GM21381 (cell line): Measurements from ENCODE around the gene PAF1.
A peak's percentile ranks its signal among the peaks of the same experiment; 100 is the strongest.

Source experiments
- ATAC-seq: cut with Tn5 transposase; IDR thresholded peaks from one replicate; pipeline ENCODE4 v1.9.1; 2021; ENCODE audit warnings: mild to moderate bottlenecking, moderate library complexity; ENCODE audit not compliant: unreplicated experiment

The PAF1 gene

GRCh38 chr19:39406656-39407409 is 15.9 kb upstream of the PAF1 start, which contains the start of gene ZFP36:
Gene ZFP36 (plus strand): TSS chr19:39406847. CDS start chr19:39406905, 58 bp downstream.
- ATAC-seq: no peak

GRCh38 chr19:39405958-39406655 is 15.2 kb upstream of the PAF1 start:
- ATAC-seq: no peak

- no peak for ATAC-seq
Measured at GRCh38 chr19:39405261-39405957, 14.5 kb upstream of the PAF1 start.

GRCh38 chr19:39403331-39404312 is 12.7 kb upstream of the PAF1 start:
- ATAC-seq: no peak

DNA sequence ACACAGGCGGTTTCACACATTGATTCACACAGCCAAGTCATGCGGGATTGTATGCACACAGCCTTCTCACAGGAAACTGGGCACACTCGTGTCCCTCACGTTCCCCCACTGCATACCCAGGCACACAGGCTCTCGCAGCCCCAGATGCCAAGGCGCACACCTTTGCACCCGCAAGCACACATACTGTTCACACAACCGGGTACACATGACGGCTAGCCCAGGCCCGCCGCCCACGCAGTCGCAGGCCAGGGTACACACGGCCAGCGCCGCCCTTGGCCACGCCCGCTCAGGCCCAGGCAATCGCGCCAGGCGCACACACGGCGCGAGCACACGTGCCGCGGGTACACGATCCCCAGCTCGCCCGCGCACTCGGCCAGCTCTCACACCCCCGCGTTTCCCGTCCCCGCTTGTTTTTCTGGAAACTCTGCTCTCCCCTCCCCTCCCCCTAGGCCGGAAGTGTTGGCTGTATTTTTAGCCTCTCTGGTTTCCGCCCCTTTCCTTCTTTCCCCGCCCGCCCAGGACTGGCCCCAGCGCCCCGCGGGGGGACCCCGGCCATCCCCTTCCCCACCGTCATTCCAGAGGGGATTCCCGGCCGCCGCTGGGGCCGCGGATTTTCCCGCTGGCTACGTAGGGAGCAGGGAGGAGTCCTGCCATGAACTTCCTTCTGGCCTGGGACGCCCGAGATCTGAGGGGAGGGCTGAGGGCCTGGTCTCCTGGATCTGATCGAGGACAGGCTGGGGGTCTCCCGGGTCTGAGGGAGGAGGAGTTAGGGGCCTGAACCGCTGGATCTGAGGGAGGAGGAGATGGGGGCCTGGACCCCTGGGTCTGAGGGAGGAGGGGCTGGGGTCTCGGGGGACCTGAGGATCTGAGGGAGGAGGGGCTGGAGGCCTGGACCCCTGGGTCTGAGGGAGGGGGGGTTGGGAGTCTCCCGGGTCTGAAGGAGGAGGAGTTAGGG is 11.7 kb upstream of the PAF1 start:
- ATAC-seq: peak; percentile 29

DNA sequence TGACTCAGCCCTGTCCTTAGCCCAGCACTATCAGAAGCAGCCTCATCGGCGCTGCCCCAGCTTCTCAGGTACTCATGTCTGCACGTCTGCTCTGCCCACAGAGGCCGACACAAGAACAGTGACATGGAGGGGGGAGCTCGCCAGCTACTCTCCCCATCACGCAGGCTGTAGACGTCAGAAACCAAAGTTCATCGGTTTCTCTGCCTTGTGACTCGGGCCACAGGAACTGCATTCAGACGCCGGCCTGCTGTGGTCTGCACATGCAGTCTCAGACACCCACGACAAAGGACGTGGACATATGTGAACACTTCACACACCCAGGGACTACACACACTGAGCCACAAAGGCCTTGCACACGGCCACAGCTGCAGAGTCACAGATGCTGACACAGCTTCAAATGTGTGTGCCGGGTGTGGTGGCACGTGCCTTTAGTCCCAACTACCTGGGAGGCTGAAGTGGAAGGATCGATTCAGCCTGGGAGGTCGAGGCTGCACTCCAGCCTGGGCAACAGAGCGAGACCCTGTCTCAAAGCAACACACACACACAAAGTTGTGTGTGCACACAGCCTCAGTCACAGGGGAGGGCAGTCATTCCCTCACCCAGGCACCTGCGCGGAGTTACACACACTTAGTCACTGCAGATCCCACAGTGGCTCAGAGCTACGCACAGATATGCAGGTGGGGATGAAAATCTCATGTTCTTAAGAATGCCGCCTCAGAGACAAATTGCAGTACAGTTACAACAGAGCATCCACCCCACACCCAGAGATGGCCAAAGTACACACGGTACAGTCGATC is 10.8 kb upstream of the PAF1 start:
- no peak for ATAC-seq

DNA sequence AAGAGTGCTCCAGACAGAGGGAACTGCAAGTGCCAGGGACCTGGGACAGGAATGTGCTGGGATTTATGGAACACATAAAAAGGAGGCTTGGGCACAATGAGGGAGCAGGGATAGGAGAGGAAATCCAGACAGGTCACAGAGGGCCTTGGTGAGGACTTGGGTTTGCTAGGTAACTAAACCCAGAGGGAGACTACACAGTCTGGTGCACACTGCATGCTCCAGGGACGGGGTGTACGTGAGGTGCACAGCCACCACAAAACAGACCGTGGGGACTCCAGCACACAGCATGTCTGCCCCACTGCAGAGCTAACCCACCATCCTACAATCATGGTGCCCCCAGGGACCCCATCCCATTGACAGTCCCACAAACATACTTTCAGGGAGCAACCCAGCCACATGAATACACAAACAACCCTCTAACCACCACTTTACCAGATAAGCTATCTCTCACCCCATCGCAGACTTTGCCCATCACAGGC is 10.2 kb upstream of the PAF1 start:
- ATAC-seq: no peak

DNA sequence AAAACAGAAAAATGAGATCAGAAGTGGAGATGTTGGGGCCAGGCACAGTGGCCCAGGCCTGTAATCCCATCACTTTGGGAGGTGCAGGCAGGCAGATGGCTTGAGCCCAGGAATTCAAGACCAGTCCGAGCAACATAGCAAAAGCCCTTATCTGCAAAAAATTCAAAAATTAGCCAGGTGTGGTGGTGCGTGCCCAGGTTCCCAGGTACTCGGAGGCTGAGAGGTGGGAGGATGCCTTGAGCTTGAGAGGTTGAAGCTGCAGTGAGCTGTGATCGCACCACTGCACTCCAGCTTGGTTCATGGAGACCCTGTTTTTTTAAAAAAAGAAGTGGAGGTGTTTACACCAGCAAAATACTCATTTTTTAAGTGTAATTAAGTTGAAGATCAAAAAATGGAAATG is 9.2 kb upstream of the PAF1 start:
- ATAC-seq: no peak

DNA sequence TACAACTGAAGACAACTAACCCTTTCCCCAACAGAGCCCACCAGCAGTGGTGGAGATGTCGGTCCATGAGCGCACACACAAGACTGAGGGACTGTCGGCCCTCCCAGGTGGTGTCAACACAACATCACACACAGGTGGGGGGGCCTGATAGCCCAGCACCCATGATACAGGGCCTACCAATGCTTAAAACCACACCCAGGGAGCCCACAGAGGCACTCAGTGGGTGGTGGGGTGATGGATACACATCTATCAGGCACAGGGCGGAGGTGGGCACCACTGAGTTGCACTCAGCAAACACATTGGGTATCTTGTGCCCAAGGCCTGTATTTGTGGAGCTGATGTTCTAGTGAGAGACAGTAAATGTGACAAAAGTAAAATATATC is 8.8 kb upstream of the PAF1 start:
- ATAC-seq: no peak

DNA sequence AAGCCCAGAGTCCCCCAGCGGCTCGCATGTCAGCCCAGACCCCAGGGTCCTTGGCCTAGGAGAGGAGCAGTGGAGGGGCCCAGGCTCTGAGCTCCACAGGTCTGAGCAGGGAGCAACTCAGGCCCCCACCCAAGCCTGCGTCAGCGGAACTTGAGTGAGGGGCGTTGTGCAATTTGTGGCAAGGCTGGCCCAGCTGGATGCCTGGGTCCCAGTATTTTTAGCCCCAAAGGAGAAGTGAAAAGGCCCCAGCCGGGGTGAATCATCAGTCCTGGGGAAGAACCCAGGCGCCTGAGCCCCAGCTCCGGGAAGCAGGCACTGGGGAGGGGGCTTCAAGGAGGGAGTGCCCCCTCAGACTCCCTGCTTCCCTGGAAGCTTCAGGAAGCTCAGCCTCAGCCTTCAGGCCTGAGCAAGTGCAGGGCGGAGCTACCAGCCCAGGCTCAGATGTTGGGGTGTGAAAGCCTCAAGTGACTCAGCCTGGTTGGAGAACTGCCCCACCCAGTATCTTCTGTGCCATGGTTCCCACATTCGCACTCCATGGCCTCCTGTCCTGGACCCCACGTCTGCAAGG is 7.5 kb upstream of the PAF1 start:
- ATAC-seq: no peak

DNA sequence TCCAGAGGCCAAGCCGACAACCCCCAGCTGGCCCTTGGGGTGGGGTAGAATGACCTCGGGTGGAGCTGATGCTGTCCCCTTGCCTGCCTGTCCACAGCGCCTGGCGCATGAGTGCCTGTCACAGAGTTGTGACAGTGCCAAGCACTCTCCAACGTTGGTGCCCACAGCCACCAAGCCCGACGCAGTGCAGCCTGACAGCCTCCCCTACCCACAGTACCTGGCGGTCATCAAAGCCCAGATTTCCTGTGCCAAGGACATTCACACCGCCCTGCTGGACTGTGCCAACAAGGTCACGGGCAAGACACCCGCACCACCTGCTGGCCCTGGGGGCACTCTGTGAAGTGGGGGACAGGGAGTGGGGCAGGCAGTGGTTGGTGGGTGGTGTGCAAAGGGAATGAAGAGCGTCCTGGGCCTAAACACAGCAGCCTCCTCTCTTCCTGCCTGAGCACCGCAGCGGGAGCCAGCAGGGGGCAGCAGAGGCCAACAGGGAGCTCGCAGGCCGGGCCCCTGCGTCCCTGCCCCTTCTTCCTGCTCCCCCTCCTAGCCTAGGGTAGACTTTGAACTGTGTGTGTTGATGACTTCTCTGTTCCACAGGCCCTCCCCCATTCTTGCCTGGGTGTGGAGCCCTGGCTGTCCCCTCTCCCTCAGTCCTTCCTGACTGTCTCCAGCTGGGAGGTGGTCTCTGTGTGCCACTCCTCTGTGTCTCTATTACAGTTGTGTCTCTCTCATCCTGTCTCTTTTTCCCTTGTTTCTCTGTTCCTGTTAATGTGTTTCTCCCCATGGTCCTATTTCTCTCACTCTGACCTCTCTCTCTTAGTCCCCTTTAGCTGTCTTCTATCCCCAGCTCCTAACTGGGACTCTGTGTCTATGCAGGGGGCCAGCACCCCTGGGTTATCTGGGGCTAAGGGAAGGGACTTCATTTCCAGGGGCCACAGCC is 6.7 kb upstream of the PAF1 start:
- no peak for ATAC-seq

DNA sequence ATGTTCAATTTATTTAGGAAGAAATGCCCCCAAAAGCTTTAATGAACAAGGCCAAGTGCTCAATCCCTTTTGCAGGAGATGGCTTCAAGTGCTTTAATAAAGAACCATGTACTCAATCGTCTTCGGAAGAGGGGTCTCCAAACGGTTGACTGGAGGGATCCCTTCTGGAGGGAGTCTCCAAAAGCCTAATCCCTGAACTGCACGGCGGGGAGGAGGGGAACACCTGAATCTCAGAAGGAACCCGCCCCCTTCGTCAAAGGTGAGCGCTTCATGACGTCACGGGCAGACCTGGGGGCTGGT is 505 bp downstream of the PAF1 start:
- no peak for ATAC-seq

DNA sequence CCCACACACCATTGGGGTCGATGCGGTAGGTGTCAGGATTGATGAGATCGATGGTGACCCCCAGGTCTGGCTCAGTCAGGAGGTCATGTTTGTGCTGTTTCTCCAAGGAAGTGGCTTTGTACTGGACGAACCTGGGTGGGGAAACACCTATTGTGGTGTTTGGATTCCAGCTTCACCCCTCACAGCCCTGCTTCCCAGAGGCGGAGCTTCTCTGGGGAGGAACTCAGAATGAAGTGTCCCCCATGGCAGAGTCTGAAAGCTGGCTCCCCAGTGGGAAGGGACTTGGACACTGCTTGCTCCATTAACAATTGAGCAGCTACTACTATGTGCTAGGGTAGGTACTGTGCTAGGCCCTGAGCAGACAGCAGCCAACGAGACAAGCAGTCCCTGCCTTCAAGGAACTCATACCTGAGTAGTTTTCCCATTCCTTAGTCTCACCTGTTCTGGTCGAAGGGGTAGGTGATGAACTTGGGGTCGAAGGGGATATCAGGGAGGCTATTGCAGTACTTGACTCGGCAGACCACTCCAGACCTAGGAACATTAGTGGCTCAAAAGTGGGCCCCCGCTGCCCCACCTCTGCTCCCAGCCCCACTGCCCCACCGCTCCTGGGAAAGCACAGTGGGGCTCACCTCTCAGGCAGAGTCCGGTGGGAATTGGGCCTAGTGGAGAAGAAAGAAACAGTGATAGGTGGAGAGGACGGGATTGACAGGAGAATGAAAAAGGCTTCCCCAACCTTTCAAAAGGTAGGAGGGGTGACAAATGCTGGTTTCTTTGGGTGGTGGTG is 1.1 kb downstream of the PAF1 start:
- no peak for ATAC-seq

GRCh38 chr19:39388657-39389056 is 2.2 kb downstream of the PAF1 start:
- ATAC-seq: no peak

DNA sequence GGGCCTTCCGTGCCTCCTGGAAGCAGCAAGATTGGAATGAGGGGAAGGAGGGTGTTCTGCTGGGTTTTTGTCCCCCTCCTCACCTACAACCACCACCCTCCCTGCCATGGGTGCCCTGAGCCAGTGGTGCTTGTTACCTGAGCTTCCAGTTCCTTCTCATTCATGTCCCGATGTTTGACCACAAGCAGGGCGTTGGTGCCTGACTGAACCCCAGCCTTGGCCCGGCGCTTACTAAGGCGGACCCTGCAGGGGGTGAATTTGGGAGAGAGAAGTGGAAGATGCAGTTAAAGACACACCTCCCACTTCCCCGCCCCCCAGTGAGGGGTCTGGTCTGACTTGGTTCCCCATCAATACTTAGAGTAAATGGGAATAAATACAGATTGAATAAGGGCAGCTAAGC is 4.3 kb downstream of the PAF1 start:
- ATAC-seq: no peak

GRCh38 chr19:39385629-39386411 is 5.1 kb downstream of the PAF1 start:
- ATAC-seq: no peak
